ENCODE data around the gene DUSP2. TPM values are rescaled to one million over a fixed set of nuclear protein-coding genes. Genes with fewer than 3 reads are reported as not detected.

The DUSP2 gene
- total and polyA plus RNA-seq, 2 donors (not counting 1 experiment from before 2014, with no cell fraction given), result 0.17 to 0.33 TPM

DNA sequence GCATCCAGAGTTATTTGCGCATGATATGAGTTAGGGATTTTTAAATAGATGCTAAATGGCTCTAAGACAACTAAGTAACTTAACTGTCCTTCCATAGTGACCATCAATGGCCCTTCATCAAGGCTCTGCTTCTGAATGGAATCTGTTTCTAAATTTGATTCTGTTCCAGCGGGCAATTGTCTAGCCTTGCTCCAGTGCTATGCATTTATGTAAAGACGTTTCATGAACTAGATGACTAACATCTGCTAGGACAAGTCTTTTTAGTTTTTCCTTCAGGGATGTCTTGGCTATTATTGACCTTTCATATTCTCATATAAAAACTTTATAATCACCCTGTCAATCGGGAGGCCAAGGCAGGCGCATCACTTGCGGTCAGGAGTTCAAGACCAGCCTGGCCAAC lies 16.8 kb downstream of the DUSP2 start:
- Histone ChIP-seq H4K20me1 (ENCODE audit: control insufficient read depth, extremely low read depth, insufficient read depth, low read length) (no peaks in the 10 kb centered on the region), H3K4me2 (ENCODE audit: extremely low read depth, insufficient read depth, low read length) (no peak overlapping the region), H3K27ac (ENCODE audit: insufficient read depth, low read length) (no peak overlapping the region), H3K9me3 (ENCODE audit: control insufficient read depth, insufficient read depth, low read depth, low read length) (no peaks in the 10 kb centered on the region), H3K79me2 (ENCODE audit: control insufficient read depth, insufficient read depth, low read length) (no peaks in the 10 kb centered on the region), H2AFZ (ENCODE audit: low read length) (no peak overlapping the region), H3K27me3 (ENCODE audit: control insufficient read depth, insufficient read depth, low read length) (peaks cover 6% of the 10 kb centered on the region), H3K4me1 (ENCODE audit: control insufficient read depth, extremely low read depth, insufficient read depth, low read length) (no peaks in the 10 kb centered on the region), H3K36me3 (ENCODE audit: control insufficient read depth, insufficient read depth, low read length) (no peaks in the 10 kb centered on the region), H3K9ac (ENCODE audit: insufficient read depth, low read length) (no peak overlapping the region), H3K4me3 (replicated peaks in 1 of 4; ENCODE audit: control extremely low read depth in 1 of 4, insufficient read depth in 1 of 4, low read depth in 3 of 4, low read length in 4 of 4) (no peak overlapping the region)
- no peak for DNase-seq (ENCODE audit: low read depth in 2 of 2)
- TF ChIP-seq EZH2 (IDR thresholded peaks at IDR 0.05; ENCODE audit: low read length, missing control alignments), result no peak
- TF ChIP-seq, protein P1, sequence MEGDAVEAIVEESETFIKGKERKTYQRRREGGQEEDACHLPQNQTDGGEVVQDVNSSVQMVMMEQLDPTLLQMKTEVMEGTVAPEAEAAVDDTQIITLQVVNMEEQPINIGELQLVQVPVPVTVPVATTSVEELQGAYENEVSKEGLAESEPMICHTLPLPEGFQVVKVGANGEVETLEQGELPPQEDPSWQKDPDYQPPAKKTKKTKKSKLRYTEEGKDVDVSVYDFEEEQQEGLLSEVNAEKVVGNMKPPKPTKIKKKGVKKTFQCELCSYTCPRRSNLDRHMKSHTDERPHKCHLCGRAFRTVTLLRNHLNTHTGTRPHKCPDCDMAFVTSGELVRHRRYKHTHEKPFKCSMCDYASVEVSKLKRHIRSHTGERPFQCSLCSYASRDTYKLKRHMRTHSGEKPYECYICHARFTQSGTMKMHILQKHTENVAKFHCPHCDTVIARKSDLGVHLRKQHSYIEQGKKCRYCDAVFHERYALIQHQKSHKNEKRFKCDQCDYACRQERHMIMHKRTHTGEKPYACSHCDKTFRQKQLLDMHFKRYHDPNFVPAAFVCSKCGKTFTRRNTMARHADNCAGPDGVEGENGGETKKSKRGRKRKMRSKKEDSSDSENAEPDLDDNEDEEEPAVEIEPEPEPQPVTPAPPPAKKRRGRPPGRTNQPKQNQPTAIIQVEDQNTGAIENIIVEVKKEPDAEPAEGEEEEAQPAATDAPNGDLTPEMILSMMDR (conservative IDR thresholded peaks at IDR 0.05 in 1 of 2, IDR thresholded peaks at IDR 0.05 in 1 of 2; ENCODE audit: low read depth in 1 of 2, low read length in 2 of 2), result no peak

DNA sequence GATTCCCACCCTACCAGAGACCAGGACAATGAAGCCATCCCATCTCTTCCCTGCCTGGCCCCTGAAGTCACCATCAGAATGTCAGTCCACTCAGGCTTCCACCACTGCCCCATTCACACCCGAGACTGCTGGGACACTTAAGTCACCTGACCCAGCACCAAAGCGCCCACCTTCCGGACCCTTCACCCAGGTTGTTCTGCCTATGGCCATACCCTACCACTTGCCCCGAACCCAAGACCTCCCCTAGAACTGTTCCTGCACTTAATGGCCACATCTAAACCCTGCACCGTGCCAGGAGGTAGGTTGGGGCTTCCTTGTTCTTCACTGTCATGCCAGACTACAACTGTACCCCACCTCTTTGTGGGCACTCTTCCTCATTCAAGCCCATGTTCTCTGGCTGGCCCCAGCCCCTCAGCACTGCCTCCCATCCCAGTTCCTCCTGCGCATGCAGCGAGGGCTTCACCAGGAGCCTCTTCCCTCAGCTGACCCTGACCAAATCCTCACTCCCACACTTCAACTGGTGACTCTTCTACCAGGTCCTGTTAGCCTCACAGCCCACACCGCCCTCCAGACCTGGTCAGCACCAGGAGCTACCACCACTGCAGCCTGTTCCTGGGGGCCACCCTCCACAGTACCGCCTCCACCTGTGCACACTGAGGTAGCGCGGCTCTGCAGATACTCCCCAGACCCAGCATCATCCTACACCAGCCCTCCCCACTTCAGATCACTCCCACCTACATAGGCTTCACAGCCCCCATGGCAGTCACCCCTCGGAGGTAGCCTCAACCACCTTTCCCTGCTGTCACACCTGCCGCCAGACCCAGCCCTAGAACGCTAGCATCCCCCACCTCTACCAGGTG lies 20.6 kb downstream of the DUSP2 start:
- Histone ChIP-seq H3K36me3 (ENCODE audit: control insufficient read depth, insufficient read depth, low read length) (no peaks in the 10 kb centered on the region), H3K9me3 (ENCODE audit: control insufficient read depth, insufficient read depth, low read depth, low read length) (no peaks in the 10 kb centered on the region), H2AFZ (ENCODE audit: low read length) (no peak overlapping the region), H3K27me3 (ENCODE audit: control insufficient read depth, insufficient read depth, low read length) (peaks cover 18% of the 10 kb centered on the region), H3K79me2 (ENCODE audit: control insufficient read depth, insufficient read depth, low read length) (no peaks in the 10 kb centered on the region), H4K20me1 (ENCODE audit: control insufficient read depth, extremely low read depth, insufficient read depth, low read length) (no peaks in the 10 kb centered on the region), H3K4me2 (ENCODE audit: extremely low read depth, insufficient read depth, low read length) (no peak overlapping the region), H3K4me3 (replicated peaks in 1 of 4; ENCODE audit: control extremely low read depth in 1 of 4, insufficient read depth in 1 of 4, low read depth in 3 of 4, low read length in 4 of 4) (no peak overlapping the region), H3K4me1 (ENCODE audit: control insufficient read depth, extremely low read depth, insufficient read depth, low read length) (no peaks in the 10 kb centered on the region), H3K9ac (ENCODE audit: insufficient read depth, low read length) (no peak overlapping the region), H3K27ac (ENCODE audit: insufficient read depth, low read length) (no peak overlapping the region)
- DNase-seq (ENCODE audit: low read depth in 2 of 2), result no peak
- TF ChIP-seq EZH2 (IDR thresholded peaks at IDR 0.05; ENCODE audit: low read length, missing control alignments), result no peak
- TF ChIP-seq, protein P1 (conservative IDR thresholded peaks at IDR 0.05 in 1 of 2, IDR thresholded peaks at IDR 0.05 in 1 of 2; ENCODE audit: low read depth in 1 of 2, low read length in 2 of 2), result no peak

DNA sequence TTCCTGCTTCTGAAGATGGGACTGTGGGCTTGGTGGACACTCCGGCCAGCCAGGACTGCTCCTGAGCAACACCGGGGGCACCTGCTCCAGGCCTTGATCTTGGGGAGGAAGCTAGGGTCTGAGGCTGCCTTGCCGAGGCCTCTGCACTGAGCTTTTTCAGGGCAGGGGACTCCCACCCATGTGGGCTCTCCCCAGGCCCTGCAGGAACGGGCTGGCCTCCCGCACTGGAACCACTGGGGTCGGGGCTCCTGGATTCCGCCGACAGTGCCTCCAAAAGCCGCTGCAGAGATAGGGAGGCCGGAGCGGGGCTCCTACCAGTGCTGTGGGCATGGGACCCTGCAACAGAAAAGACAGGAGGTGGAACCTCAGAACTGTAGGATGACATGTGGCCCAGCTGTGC lies 21.3 kb downstream of the DUSP2 start:
- no peak overlapping the region for H2AFZ ChIP-seq (ENCODE audit: low read length)
- no peaks in the 10 kb centered on the region for H3K36me3 ChIP-seq (ENCODE audit: control insufficient read depth, insufficient read depth, low read length)
- no peak overlapping the region for H3K9ac ChIP-seq (ENCODE audit: insufficient read depth, low read length)
- H3K4me1 ChIP-seq (ENCODE audit: control insufficient read depth, extremely low read depth, insufficient read depth, low read length), result no peaks in the 10 kb centered on the region
- peaks cover 21% of the 10 kb centered on the region for H3K27me3 ChIP-seq (ENCODE audit: control insufficient read depth, insufficient read depth, low read length)
- H3K4me2 ChIP-seq (ENCODE audit: extremely low read depth, insufficient read depth, low read length), result no peak overlapping the region
- no peak for DNase-seq (ENCODE audit: low read depth in 2 of 2)
- H3K9me3 ChIP-seq (ENCODE audit: control insufficient read depth, insufficient read depth, low read depth, low read length), result no peaks in the 10 kb centered on the region
- H3K79me2 ChIP-seq (ENCODE audit: control insufficient read depth, insufficient read depth, low read length), result no peaks in the 10 kb centered on the region
- TF ChIP-seq EZH2 (IDR thresholded peaks at IDR 0.05; ENCODE audit: low read length, missing control alignments), result no peak
- TF ChIP-seq, protein P1 (conservative IDR thresholded peaks at IDR 0.05 in 1 of 2, IDR thresholded peaks at IDR 0.05 in 1 of 2; ENCODE audit: low read depth in 1 of 2, low read length in 2 of 2), result no peak
- no peak overlapping the region for H3K27ac ChIP-seq (ENCODE audit: insufficient read depth, low read length)
- no peaks in the 10 kb centered on the region for H4K20me1 ChIP-seq (ENCODE audit: control insufficient read depth, extremely low read depth, insufficient read depth, low read length)
- no peak overlapping the region for H3K4me3 ChIP-seq (replicated peaks in 1 of 4; ENCODE audit: control extremely low read depth in 1 of 4, insufficient read depth in 1 of 4, low read depth in 3 of 4, low read length in 4 of 4)

Measured in fibroblast of lung (primary cell).